Measurements from ENCODE around the gene INHBC.
"Not testable (repeated sequence)": the region's sequence is repeated elsewhere in the genome, so short reads cannot be mapped to it uniquely, and the experiment has no call there.

Gene INHBC

DNA sequence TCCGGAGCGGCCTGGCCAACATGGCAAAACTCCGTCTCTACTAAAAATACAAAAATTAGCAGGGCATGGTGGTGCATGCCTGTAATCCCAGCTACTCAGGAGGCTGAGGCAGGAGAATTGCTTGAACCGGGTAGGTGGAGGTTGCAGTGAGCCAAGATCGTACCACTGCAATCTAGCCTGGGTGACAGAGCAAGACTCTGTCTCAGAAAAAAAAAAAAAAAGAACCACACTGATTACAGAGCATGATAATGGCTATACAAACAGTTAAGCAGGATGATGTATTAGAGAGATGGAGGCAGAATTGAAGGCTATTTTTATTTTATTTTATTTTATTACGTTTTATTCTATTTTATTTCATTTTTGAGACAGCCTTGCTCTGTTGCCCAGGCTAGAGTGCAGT, 9.8 kb downstream of the INHBC start:
- H3K27ac ChIP-seq (replicated peaks); DNase-seq (ENCODE audit: low read depth in 1 of 2, low spot score in 1 of 2); H3K27me3 ChIP-seq (ENCODE audit: insufficient read depth, poor library complexity, severe bottlenecking); H3K4me3 ChIP-seq (replicated peaks; ENCODE audit: insufficient read depth, low read length): not testable (repeated sequence)

DNA sequence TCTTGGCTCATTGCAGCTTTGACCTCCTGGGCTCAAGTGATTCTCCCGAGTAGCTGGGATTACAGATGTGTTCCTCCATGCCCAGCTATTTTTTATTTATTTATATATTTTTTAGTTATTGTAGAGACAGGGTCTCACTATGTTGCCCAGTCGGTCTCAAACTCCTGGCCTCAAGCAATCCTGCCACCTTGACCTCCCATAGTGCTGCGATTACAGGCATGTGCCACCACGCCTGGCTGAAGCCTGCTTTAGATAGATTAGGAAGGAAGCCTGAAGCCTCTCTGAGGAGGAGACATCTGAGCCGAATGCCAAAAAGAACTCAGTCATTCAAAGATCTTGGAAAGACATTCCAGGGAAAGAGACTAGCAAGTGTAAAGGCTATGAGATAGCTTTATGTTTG, 10.2 kb downstream of the INHBC start:
- TF ChIP-seq GABPA (IDR thresholded peaks at IDR 0.05; ENCODE audit: low read depth) (no peak), SPI1 (IDR thresholded peaks at IDR 0.05; ENCODE audit: borderline replicate concordance, low read depth) (no peak), REST (IDR thresholded peaks at IDR 0.05; ENCODE audit: insufficient replicate concordance, low read depth) (no peak)
- TF ChIP-seq, protein P1, sequence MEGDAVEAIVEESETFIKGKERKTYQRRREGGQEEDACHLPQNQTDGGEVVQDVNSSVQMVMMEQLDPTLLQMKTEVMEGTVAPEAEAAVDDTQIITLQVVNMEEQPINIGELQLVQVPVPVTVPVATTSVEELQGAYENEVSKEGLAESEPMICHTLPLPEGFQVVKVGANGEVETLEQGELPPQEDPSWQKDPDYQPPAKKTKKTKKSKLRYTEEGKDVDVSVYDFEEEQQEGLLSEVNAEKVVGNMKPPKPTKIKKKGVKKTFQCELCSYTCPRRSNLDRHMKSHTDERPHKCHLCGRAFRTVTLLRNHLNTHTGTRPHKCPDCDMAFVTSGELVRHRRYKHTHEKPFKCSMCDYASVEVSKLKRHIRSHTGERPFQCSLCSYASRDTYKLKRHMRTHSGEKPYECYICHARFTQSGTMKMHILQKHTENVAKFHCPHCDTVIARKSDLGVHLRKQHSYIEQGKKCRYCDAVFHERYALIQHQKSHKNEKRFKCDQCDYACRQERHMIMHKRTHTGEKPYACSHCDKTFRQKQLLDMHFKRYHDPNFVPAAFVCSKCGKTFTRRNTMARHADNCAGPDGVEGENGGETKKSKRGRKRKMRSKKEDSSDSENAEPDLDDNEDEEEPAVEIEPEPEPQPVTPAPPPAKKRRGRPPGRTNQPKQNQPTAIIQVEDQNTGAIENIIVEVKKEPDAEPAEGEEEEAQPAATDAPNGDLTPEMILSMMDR (IDR thresholded peaks at IDR 0.05; ENCODE audit: insufficient read depth, low read length): no peak
- Histone ChIP-seq H3K4me3 (replicated peaks; ENCODE audit: insufficient read depth, low read length) (no peak overlapping the region), H3K27me3 (ENCODE audit: insufficient read depth, poor library complexity, severe bottlenecking) (no peaks in the 10 kb centered on the region), H3K27ac (replicated peaks) (no peak overlapping the region)
- DNase-seq (ENCODE audit: low read depth in 1 of 2, low spot score in 1 of 2): no peak

- Histone ChIP-seq H3K27ac (replicated peaks) (no peak overlapping the region), H3K27me3 (ENCODE audit: insufficient read depth, poor library complexity, severe bottlenecking) (no peaks in the 10 kb centered on the region), H3K4me3 (replicated peaks; ENCODE audit: insufficient read depth, low read length) (no peak overlapping the region)
- DNase-seq (ENCODE audit: low read depth in 1 of 2, low spot score in 1 of 2): no peak
- TF ChIP-seq GABPA (IDR thresholded peaks at IDR 0.05; ENCODE audit: low read depth) (no peak), SPI1 (IDR thresholded peaks at IDR 0.05; ENCODE audit: borderline replicate concordance, low read depth) (no peak), POLR2AphosphoS5 (IDR thresholded peaks at IDR 0.05; ENCODE audit: low read depth) (no peak), REST (IDR thresholded peaks at IDR 0.05; ENCODE audit: insufficient replicate concordance, low read depth) (no peak)
- TF ChIP-seq, protein P1 (IDR thresholded peaks at IDR 0.05; ENCODE audit: insufficient read depth, low read length): no peak
These were observed 11.8 kb downstream of the INHBC start for GRCh38 chr12:57446292-57446960.

- H3K4me3 ChIP-seq (replicated peaks; ENCODE audit: insufficient read depth, low read length): no peak overlapping the region
- H3K27ac ChIP-seq (replicated peaks): no peak overlapping the region
- no peak for DNase-seq (ENCODE audit: low read depth in 1 of 2, low spot score in 1 of 2)
- no peak for TF ChIP-seq SPI1 (IDR thresholded peaks at IDR 0.05; ENCODE audit: borderline replicate concordance, low read depth)
- no peaks in the 10 kb centered on the region for H3K27me3 ChIP-seq (ENCODE audit: insufficient read depth, poor library complexity, severe bottlenecking)
These were observed 14.1 kb downstream of the INHBC start for GRCh38 chr12:57448669-57449068.

- no peak for DNase-seq (ENCODE audit: low read depth in 1 of 2, low spot score in 1 of 2)
- no peak overlapping the region for H3K4me3 ChIP-seq (replicated peaks; ENCODE audit: insufficient read depth, low read length)
- H3K27me3 ChIP-seq (ENCODE audit: insufficient read depth, poor library complexity, severe bottlenecking): no peaks in the 10 kb centered on the region
- TF ChIP-seq POLR2AphosphoS5 (IDR thresholded peaks at IDR 0.05; ENCODE audit: low read depth): no peak
- no peak for TF ChIP-seq GABPA (IDR thresholded peaks at IDR 0.05; ENCODE audit: low read depth)
- TF ChIP-seq REST (IDR thresholded peaks at IDR 0.05; ENCODE audit: insufficient replicate concordance, low read depth): no peak
- TF ChIP-seq SPI1 (IDR thresholded peaks at IDR 0.05; ENCODE audit: borderline replicate concordance, low read depth): no peak
- TF ChIP-seq, protein P1 (IDR thresholded peaks at IDR 0.05; ENCODE audit: insufficient read depth, low read length): no peak
- no peak overlapping the region for H3K27ac ChIP-seq (replicated peaks)
These were observed 14.8 kb downstream of the INHBC start for GRCh38 chr12:57449375-57449774.

All from HL-60 (cell line).